GM21786 (cell line): ENCODE data around the gene FAHD1.
A peak's percentile ranks its signal among the peaks of the same experiment; 100 is the strongest.

ENCODE experiments used
- ATAC-seq: cut with Tn5 transposase; IDR thresholded peaks from one replicate; pipeline ENCODE4 v1.9.1; 2021; ENCODE audit not compliant: unreplicated experiment

Gene FAHD1

DNA sequence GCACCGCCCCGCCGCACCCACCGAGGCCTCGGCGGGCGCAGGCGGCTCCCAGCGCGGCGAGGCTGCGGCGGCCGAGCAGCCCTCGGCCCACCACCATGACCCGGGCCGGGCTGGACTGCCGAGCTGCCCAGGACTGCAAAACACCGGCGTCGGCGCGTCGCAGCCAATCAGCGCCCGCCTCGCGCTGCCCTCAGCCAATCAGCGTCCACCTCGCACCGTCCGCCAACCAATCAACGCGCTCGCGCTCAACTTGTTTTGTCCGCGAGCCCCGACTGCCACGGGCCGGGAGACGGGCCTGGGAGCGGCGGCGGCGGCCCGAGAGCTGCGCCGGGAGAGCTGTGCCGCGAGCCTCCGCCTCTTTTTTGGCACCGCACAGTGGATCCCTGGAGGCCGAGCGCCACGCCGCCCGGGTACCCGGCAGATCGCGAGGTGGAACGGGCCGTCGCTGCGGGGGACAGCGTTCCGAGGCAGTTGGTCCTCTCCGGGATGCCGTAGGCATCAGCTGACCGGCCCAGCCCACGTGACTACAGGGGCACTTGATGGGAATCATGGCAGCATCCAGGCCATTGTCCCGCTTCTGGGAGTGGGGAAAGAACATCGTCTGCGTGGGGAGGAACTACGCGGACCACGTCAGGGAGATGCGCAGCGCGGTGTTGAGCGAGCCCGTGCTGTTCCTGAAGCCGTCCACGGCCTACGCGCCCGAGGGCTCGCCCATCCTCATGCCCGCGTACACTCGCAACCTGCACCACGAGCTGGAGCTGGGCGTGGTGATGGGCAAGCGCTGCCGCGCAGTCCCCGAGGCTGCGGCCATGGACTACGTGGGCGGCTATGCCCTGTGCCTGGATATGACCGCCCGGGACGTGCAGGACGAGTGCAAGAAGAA, at the start of gene FAHD1, which contains the start of gene HAGH:
Gene FAHD1, plus strand, starts transcription at position 516 of the 883 bp plus-strand sequence. Its CDS starts 33 bp downstream, at position 549.
Gene HAGH, minus strand, starts transcription at position 135 of the 883 bp plus-strand sequence. Its CDS starts 38 bp downstream, at position 97.
- peak; percentile 72 for ATAC-seq

DNA sequence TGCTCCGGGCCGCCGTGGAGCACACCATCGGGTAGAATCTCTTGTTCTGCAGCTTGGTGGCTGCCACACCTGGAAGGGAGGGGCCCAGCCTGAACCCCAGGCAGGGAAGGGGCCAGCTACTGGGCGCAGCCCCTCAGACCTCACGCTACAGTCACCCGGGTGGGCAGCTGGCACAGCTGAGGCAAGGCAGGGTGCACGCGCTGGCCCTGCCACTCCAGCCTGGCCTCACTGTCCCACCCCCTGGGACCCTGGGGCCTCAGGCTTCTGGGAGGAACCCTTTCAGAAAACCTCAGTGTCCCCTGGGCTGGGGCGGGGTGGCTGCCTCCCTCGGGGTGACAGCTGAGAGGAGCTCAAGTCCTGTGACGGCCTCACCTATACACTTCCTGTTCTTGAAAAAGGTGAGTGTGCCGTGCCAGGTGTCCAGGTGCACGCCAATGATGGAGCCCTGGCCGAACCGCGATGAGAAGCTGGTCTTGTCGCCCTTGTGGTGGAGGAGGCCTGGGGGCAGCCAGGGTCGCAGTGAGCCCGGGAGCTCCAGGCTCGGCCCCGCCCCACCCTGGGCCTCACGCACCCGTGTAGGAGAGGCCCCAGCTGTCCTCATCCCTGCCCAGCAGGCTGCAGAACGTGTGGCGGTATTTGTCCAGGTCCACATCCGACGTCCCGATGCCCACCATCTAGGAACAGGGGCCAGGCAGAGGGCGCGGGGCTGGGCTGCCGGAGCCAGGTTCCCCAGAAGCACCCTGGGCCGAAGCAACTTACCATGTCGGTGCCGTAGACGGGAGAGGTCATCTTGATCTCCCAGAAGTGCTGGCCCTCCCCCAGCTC, 49.4 kb upstream of the FAHD1 start:
- no peak for ATAC-seq

DNA sequence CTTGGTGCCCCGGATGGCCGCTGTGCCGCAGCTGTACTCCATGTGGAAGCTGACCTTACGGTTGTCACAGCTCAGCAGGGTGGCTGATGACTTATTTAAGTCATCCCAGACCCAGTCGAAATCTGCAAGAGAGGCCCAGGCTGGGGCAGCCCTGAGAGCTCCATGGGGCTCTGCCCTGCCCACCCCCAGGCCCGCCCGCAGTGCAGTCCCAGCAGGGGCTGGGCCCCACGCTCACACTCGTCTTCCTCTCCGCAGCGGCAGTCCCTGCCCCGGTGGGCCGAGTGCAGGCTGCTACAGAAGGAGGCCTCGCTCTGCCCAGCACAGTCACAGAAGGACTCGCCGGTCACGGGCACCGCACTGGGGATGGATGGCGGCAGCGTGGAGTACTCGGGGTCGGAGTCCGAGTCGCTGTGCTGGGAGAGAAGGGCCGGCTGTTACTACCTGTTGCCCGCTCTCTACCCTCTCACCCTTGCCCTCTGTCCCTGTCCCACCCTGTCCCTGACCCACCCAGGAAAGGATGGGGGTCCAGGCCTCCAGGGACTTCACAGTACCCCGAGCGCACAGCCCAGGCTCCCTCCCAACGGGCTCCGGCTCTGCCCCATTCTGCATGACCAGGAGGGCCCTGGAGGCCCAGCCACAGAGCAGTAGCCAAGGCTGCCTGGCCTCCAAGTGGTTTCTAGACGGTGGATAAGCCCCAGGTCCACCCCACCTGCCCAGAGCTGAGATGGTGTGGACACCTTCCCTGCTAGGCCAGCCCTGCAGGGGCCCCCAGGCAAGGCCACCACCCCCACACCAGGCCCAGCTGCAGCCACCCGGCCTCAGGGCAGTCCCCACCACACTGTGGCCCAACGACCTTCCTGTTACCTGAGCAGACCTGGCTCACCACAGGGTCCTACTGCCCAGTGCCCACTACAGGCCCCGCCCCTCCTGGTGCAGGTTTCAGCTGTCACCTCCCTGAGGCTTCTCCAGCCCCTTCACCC, 48.5 kb upstream of the FAHD1 start:
- no peak for ATAC-seq

DNA sequence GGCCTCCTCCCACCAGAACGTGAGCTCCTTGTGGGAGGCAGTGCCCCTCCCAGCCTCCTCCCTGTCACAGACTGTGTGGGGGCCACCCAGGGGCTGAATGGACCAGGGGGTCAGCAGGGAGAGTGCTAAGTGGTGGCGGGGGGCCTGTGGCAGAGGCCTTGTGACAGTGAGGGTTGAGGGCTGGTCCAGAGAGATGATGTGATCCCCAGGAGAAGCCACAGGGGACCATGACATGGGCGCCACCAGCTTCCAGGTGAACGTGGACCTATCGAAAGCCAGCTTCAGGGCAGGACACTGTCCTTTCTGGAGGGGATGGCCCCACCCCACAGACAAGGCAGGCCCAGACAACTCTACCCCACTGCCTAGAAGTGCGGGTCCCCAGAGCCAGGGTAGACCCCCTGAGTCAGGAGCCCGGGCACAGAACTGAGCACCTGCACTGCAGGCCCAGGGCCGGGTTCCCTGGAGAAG, 47.7 kb upstream of the FAHD1 start:
- ATAC-seq: no peak

DNA sequence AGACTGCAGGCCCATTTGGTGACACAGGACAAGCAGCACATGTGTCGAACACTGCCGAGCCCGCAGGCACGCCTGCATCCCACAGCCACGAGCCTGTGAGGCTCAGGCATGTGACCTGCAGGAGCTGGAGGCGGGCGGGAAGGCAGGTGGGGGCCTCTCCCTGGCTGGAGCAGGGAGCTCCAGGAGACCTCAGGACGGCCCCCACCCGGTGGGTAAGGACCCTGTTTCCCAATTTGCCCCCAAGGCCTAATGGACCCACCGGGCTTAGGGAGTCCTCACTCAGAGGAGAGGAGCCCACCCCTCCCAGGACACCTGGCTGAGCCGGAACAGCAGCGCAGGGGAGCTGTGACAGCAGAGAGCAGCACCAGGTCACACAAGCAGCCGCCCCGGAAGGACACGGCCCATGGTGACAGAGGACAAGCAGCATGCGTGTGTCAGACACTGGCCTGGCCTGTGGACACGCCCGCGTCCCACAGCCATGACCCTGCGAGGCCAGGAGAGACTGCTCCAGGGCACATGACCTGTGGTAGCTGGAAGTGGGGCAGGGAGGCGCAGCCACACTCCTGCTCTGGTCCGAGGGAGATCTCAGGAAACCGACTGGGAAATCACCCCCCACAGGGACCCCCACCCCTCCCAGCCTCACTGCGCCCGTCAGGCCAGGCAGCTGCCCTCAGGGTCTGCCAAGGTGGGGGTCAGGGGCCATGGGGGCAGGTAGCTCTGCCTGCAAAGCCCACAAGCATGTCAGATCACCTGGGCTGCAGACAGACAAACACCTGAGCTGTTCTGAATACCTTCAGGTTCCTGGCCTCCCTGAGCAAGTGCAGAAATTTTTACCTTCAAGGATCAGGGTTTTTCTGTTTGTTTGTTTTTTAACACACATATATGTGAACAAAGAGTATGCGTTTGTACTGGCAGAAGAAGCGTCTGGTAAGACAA, 47.0 kb upstream of the FAHD1 start:
- no peak for ATAC-seq

DNA sequence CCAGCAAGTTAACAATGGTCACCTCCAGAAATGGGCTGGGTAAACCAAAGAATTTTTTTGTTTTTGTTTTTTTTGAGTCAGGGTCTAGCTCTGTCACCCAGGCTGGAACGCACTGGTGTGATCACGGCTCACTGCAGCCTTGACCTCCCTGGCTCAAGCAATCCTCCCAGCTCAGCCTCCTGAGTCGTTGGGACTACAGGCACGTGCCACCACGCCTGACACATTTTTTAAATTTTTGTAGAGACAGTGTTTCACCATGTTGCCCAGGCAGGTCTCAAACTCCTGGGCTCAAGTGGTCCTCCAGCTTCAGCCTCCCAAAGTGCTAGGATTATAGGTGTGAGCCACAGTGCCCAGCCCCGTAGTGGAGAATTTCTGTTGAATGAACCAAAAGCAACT, 46.3 kb upstream of the FAHD1 start:
- no peak for ATAC-seq

DNA sequence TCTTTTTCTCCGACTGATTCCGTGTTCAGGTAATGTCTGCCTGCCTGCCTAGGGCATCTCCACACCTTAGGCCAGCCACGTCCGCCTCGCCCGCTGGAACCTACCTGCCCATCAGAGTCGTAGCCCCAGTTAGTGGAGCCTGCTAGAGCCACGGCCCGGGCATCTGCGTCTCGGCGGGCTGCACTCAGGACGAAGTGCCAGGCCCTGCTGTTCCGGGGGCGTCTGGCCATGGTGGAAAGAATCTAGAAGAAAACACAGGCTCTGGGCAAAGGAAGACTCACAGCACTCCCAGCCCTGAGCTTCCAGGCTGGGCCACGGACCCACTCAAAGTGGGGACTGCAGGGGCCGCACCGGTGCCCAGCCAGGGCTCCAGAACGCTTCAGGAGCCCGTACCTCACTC, 45.8 kb upstream of the FAHD1 start:
- no peak for ATAC-seq

DNA sequence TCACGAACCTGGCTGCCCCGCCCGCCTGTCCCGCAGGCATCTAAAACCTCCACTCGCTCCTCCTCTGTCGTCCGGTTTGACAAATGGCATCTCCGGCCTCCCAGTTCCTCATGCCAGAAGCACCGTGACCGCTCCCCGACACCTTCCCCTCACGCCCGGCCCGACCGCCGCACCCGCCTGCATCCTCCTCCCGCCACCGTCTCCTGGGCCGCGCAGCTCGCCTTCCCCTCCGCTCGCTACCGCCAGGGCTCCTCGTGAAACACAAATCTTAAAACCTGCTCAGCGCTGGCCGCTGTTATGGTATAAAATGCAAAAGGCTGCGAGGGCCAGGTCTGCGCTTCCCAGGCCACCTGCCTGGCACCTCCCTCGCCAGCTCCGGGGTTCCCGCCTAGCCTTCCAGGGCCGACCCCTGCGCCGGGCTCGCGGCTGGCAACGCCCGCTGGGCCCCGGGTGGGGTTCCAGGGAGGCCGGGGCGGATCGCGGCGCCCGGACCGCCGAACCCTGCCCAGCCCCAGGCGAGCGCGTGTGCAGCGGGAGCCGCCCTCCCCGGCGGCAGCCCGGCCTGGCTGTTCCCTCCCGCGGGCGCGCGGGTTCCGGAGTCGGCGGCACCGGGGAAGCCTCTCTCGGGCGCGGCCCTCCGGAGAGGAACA, 45.1 kb upstream of the FAHD1 start:
- ATAC-seq: no peak

DNA sequence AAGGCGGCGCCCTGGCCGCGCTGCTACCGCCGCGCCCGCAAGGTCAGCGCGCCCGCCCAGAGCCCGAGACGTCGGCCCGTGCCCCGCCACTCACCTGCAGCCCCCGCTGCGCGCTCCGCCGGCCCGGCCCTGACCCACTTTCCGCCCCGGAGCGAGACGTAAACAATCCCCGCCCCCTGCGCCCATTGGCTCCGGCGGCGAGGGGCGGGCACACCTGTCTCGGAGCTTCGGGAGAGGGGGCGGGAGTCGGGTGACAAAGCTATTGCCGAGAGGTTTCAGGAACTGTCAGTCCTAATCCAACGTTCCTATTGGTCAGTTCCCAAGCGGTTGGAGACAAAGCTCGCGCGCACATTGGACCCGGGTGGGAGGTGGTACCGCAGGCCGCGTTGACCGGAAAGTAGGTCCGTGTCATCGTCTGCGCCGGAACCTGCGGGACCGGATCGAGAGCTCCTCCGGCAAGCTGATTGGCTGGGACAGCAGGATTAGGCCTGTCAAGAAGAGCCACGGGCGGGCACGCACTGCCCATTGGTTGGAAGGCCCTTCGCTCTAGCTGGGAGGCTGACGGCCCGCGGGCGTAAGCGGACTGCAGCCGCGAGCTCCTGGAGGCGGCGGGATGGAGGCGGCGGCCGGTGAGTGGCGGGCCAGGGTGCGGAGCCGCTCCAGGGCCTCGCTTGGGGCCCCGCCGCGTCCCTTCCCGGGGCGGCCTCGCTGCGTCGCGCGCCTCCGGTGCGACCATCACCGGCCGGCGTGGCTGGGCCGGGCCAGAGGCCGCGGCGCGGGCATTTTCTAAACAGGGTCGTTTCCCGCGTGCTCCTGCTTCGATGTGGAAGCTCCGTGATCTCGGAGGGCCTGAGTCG, 44.4 kb upstream of the FAHD1 start, which contains the start of the genes NUBP2 and SPSB3:
Gene NUBP2, plus strand, starts transcription at position 553 of the 857 bp plus-strand sequence. Its CDS starts 61 bp downstream, at position 614.
Gene SPSB3, minus strand, starts transcription at position 164 of the 857 bp plus-strand sequence. CDS start 1,088 bp downstream, outside the sequence.
- ATAC-seq: peak; percentile 88

DNA sequence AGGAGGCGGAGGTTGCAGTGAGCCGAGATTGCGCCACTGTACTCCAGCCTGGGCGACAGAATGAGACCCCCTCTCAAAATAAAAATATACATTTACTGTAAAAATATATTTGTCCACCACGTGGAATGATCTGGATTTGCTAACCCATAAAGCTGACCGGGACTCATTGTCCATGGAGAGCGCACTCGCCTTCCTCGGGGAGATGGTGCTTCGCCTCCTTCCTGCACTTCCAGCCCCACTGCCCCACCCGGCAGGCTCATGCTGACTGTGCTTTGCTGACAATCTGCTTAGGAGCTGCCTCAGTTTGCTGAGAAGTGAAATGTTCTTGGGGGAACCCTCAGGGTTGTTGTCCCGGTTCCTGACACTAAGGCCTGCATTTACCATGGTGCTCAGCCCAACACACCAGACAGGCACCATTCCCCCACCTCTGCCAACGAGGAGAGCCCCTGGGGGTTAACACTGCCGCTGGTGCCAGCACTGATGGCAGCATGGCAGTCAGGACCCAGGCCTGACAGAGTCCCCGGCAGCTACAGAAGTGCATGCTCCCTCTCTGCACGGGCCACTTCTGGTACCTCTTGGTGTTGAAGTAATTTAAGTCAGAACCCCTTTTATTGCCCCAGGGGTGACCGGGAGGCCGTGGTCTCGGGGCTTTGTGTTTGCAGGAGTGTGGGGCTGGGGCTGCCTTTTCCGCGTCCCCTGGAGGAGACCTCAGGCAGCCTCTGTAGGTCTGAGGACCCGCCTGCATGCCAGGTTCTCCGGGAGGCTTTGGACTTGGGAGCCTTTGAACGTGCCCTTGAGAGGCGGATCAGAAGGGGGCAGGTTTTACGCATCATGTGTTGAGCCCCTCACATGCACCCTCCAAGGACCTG, 41.8 kb upstream of the FAHD1 start:
- no peak for ATAC-seq

DNA sequence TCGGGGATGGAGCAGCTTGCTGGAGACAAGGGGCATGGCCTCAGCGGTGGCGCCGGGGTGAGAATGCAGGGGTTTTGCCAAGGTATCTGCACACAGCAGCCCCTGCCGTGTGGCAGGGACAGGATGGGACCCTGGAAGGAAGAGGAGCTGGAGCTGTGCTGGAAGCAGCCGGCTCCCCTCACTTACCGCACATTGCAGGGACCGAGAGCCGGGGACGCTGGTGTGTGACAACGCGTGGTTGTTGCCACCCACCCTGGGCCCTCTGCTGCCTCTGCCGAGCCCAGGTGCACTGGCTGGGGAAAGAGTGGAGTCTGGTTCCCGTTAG, 41.2 kb upstream of the FAHD1 start:
- ATAC-seq: no peak

DNA sequence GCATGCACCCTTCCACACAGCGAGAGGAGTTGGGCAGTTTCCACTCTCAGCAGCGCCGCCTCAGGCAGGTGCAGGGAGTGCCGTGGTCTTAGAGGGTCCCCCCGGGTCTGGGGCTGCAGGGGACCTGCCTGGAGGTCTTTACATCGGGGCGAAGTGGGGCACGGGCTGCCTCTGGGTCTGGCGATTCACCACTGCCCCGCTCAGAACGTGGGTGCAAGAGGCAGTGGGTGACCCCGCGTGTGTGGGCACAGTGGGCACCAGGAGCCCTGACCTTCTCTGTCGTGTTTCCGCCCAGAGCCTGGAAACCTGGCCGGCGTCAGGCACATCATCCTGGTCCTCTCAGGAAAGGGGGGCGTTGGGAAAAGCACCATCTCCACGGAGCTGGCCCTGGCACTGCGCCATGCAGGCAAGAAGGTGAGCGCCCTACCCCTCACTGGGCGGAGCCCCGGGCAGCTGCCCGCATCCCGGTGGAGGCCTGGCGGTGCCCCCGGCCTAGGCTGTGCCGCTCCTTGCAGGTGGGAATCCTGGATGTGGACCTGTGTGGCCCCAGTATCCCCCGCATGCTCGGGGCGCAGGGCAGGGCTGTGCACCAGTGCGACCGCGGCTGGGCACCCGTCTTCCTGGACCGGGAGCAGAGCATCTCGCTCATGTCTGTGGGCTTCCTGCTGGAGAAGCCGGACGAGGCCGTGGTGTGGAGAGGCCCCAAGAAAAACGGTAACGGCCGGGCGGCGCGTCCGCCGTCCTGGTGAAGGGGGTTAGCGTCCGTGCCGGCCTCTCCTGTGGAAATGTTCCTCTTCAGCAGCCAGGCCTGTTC, 40.6 kb upstream of the FAHD1 start:
- no peak for ATAC-seq

DNA sequence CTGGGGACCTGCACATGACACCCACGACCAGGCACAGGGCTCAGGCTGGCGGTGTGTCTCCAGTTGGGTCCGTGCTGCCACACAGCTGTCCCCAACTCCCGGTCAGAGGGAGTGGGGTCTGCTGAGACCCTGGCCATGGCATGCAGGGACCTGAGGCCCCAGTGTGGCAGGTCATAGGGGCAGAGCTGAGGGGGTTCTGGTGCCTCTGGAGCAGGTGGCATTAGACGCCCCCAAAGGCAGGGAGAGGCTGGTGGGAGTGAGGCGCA, 40.0 kb upstream of the FAHD1 start:
- ATAC-seq: no peak

DNA sequence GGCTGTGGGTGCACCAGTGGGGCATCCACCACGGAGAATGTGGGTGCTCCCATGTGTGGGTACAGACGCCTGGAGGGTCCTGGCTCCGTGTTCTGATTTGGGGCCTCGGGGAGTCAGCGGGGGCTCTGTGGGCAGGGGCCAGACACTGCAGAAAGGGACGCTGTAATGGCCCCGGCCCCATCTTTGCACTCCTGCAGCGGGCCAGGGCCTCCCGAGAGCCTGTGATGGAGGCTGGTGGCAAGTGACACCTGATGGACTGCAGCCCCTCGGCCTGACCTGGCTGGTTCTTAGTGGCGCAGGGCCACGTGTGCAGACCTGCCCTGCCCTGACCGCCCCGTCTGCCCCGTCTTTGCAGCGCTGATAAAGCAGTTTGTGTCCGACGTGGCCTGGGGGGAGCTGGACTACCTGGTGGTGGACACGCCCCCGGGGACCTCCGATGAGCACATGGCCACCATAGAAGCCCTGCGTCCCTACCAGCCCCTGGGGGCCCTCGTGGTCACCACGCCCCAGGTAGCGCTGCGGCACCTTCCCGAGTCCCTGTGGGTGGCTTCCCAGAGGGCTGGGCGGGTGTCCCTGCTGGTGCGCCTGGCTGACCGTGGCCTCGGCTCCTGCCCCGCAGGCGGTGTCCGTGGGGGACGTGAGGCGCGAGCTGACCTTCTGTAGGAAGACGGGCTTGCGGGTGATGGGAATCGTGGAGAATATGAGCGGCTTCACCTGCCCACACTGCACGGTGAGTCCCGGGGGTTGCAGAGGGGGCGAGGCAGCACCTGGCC, 39.5 kb upstream of the FAHD1 start:
- no peak for ATAC-seq

DNA sequence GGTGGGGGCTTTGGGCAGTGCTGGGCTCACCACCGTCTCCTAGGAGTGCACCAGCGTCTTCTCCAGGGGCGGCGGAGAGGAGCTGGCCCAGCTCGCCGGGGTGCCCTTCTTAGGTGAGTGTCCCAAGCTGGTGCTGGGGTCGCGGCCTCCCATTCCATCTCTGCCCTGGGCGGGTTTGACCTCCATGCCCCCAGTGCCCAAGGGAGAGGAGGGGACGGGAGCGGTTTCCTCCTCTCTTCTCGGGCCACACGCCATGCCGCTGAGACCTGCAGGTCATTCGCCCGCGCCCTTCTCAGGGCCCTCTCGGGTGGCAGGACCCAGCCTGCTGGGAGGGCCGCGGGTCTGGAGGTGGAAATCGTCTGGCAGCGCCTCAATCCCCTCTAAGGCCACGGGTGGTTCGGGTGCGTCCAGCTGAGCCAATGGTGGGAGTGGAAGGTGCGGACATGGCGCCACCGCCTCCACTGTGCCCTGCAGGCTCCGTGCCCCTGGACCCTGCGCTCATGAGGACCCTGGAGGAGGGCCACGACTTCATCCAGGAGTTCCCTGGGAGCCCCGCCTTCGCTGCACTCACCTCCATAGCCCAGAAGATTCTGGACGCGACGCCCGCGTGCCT, 38.8 kb upstream of the FAHD1 start:
- no peak for ATAC-seq
